AG04449 (cell line): ENCODE results near the gene FHOD1.

ENCODE experiments used
- CTCF ChIA-PET: fragments of 350-600 bp; formaldehyde crosslinking; extraction: SDS; loops from one replicate; lab custom pipeline; 2021; ENCODE audit warnings: antibody characterized with exemption; lab: Yijun Ruan, JAX
- POLR2A ChIA-PET: fragments of 400-600, 350-600 bp; formaldehyde crosslinking; extraction: SDS; loops from one replicate; lab custom pipeline; 2020; ENCODE audit warnings: antibody characterized with exemption, inconsistent platforms; lab: Yijun Ruan, JAX
- DNase-seq: peaks from one replicate; pipeline ENCODE4 v3.0.0-alpha.2; 2010; ENCODE audit warnings: low read depth, low spot score
- H3K4me3 ChIP-seq: 2 replicates; pipeline ENCODE4 v1.5.1; 2011; ENCODE audit warnings: low read depth, mild to moderate bottlenecking, control low read depth, low read length
- CTCF ChIP-seq: IDR thresholded peaks from one replicate; pipeline ENCODE4 v1.5.1; 2011; ENCODE audit warnings: mild to moderate bottlenecking, moderate library complexity, low read length, control low read depth, inconsistent platforms; ENCODE audit not compliant: insufficient read depth; ENCODE audit errors: missing control alignments

Gene FHOD1

GRCh38 chr16:67248401-67249177 lies 1.3 kb upstream of the FHOD1 start, which contains the start of gene SLC9A5:
Gene SLC9A5, plus strand, starts transcription at chr16:67248979. Its CDS starts 36 bp downstream, at chr16:67249015.
- peak; percentile 13 for TF ChIP-seq CTCF
- no peak for DNase-seq
- peak within 1 kb of the TSS; percentile 66 for H3K4me3 ChIP-seq
- ChIA-PET POLR2A (interaction anchor here (0.7 to 2.6 kb wide), 7 partner anchors 10 to 64 kb away, joined by 3 to 12 read pairs (median 5); partner anchors contain the start of gene TMEM208), CTCF (interaction anchor here (0.8 to 6.1 kb wide), 10 partner anchors 10 to 217 kb away, joined by 3 to 48 read pairs (median 4); partner anchors contain the start of gene TMEM208)

GRCh38 chr16:67248073-67248400 lies 756 bp upstream of the FHOD1 start:
- TF ChIP-seq CTCF = no peak
- POLR2A ChIA-PET = interaction anchor here (1.2 to 2.6 kb wide), 6 partner anchors 10 to 63 kb away, joined by 3 to 12 read pairs (median 6); partner anchors contain the start of gene TMEM208
- DNase-seq = no peak
- CTCF ChIA-PET = interaction anchor here (0.8 to 6.1 kb wide), 9 partner anchors 9 to 353 kb away, joined by 3 to 48 read pairs (median 3); partner anchors contain the start of gene TMEM208
- H3K4me3 ChIP-seq = peak overlapping the region; percentile 66

- CTCF ChIA-PET = interaction anchor here (1.1 to 6.1 kb wide), 7 partner anchors 13 to 293 kb away, joined by 3 to 48 read pairs (median 3); no protein-coding TSS in a partner anchor
Measured at GRCh38 chr16:67246756-67247191, 507 bp downstream of the FHOD1 start.

GRCh38 chr16:67246081-67246755 lies 1.1 kb downstream of the FHOD1 start:
- ChIA-PET POLR2A (interaction anchor here (0.6 to 1.1 kb wide), 2 partner anchors 17 to 259 kb away, joined by 3 read pairs; no protein-coding TSS in a partner anchor), CTCF (interaction anchor here (1.1 to 1.4 kb wide), 4 partner anchors 61 to 182 kb away, joined by 3 to 6 read pairs (median 3); no protein-coding TSS in a partner anchor)
- DNase-seq = peak; percentile 36
- peak overlapping the region; percentile 78 for H3K4me3 ChIP-seq
- peak; percentile 40 for TF ChIP-seq CTCF

More at GRCh38 chr16:67246756-67247191, 507 bp downstream of the FHOD1 start:
- no peak for TF ChIP-seq CTCF
- POLR2A ChIA-PET = interaction anchor here (0.8 to 2.6 kb wide), 5 partner anchors 14 to 170 kb away, joined by 3 to 12 read pairs (median 4); partner anchors contain the start of genes TMEM208 and ZDHHC1
- H3K4me3 ChIP-seq = peak overlapping the region; percentile 78
- no peak for DNase-seq

- ChIA-PET CTCF (interaction anchor here (1.2 to 1.9 kb wide), 3 partner anchors 13 to 182 kb away, joined by 3 to 8 read pairs (median 3); no protein-coding TSS in a partner anchor), POLR2A (interaction anchor here (0.6 to 1.1 kb wide), 2 partner anchors 17 to 259 kb away, joined by 3 read pairs; no protein-coding TSS in a partner anchor)
- no peak for TF ChIP-seq CTCF
- H3K4me3 ChIP-seq = peak overlapping the region; percentile 78
- DNase-seq = no peak
Measured at GRCh38 chr16:67245674-67246080, 1.6 kb downstream of the FHOD1 start.
